K562 (cell line): ENCODE results near the gene GBP1. TPM values are rescaled to one million over a fixed set of nuclear protein-coding genes. Genes with fewer than 3 reads are reported as not detected.

Experiments used
- CCAR2 ChIP-seq: fragments of 200-400 bp; formaldehyde crosslinking; IDR thresholded peaks from 2 replicates; pipeline ENCODE4 v1.6.1; 2017; ENCODE audit warnings: mild to moderate bottlenecking, low read depth, low read length
- MAFG ChIP-seq: fragments of 450-650 bp; conservative IDR thresholded peaks from 2 replicates; pipeline ENCODE4 v1.6.1; 2016; ENCODE audit warnings: missing genetic modification characterization, missing compliant biosample characterization
- NCOA1 ChIP-seq: fragments of 450-650 bp; IDR thresholded peaks from 2 replicates; pipeline ENCODE4 v1.6.1; 2016; ENCODE audit warnings: low read depth
- NR0B1 ChIP-seq: fragments of 450-650 bp; IDR thresholded peaks from one replicate; pipeline ENCODE4 v1.6.1; 2018; ENCODE audit warnings: mild to moderate bottlenecking, moderate library complexity; ENCODE audit not compliant: partially characterized antibody
- PHF21A ChIP-seq: fragments of 450-650 bp; IDR thresholded peaks from 2 replicates; pipeline ENCODE4 v1.6.1; 2017; ENCODE audit warnings: low read depth, borderline replicate concordance
- PTTG1 ChIP-seq: fragments of 450-650 bp; IDR thresholded peaks from 2 replicates; pipeline ENCODE4 v1.6.1; 2016; ENCODE audit warnings: low read depth, mild to moderate bottlenecking, missing genetic modification characterization, missing compliant biosample characterization
- RFX1 ChIP-seq: fragments of 450-650 bp; IDR thresholded peaks from 2 replicates; pipeline ENCODE4 v1.6.1; 2016; ENCODE audit warnings: mild to moderate bottlenecking, moderate library complexity
- ZNF274 ChIP-seq: IDR thresholded peaks from 2 replicates; pipeline ENCODE4 v1.6.1; 2011; ENCODE audit warnings: low read depth, mild to moderate bottlenecking, low read length, moderate library complexity, borderline replicate concordance
- polyA plus RNA-seq, 8 experiments: library from polyadenylated mRNA; depleted of rRNA in 4 of 8; stranded (reverse) in 5 of 8; unstranded in 3 of 8; fragments of >200 nt; fragmentation: Nextera tagmentation in 2 of 8; fragmentation: Illumina TruSeq in 1 of 8; extraction: Ambion mirVana in 2 of 8; extraction: Trizol in 1 of 8; gene quantifications; 2 replicates each; pipeline versions ENCODE4 v1.2.1 to v1.2.3, GENCODE V29; 2011 to 2014; ENCODE audit warnings: inconsistent platforms in 1 of 8, missing spikeins in 1 of 8
- total RNA-seq, 7 experiments: library from RNA; depleted of rRNA in 6 of 7; stranded (reverse); fragments of >200 nt in 6 of 7; fragmentation: Illumina TruSeq in 2 of 7; extraction: Trizol in 2 of 7; gene quantifications; 2 replicates each; pipeline versions ENCODE4 v1.2.1 to v1.2.3, GENCODE V29; 2011 to 2021; ENCODE audit warnings: low replicate concordance in 1 of 7
- TF ChIP-seq, protein P1 (sequence below): fragments of 150-350 bp; IDR thresholded peaks from 2 replicates; pipeline ENCODE4 v1.6.1; 2014; ENCODE audit warnings: low read depth, mild to moderate bottlenecking, low read length, borderline replicate concordance
- TF ChIP-seq, protein P2 (sequence below): fragments of 450-650 bp; IDR thresholded peaks from 2 replicates; pipeline ENCODE4 v1.6.1; 2018; ENCODE audit not compliant: partially characterized antibody
- TF ChIP-seq, protein P3 (sequence below): fragments of 250-450 bp; sonication (Bioruptor Pico); IDR thresholded peaks from 2 replicates; pipeline ENCODE4 v1.9.0; 2021; ENCODE audit warnings: mild to moderate bottlenecking

Gene GBP1
- total and polyA plus RNA-seq, 9 of the 15 experiments (the other 6 are each of a cell fraction or from before 2014, with no cell fraction given) = not detected

DNA sequence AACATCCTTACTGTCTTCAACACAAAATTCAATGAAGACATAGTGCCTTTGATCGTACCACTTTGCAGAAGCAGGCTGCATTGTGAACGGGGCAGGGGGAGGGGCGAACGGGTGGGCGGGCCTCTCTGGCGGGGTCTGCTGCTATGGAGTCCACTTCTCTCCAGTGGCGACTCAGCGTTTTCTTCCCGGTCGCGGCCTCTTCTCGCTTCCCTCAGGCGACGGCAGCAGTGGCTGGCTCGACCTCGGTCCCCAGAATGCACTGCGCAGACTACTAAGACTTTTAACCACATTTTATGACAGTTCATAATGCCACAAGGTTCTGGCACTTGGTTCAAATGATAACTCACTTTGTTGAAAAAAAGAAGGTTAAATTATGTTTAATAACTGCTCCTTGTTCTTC is 39.7 kb upstream of the GBP1 start (continued):
- TF ChIP-seq PTTG1 (tag) = no peak
- TF ChIP-seq ZNF274 = no peak
- TF ChIP-seq, protein P1, sequence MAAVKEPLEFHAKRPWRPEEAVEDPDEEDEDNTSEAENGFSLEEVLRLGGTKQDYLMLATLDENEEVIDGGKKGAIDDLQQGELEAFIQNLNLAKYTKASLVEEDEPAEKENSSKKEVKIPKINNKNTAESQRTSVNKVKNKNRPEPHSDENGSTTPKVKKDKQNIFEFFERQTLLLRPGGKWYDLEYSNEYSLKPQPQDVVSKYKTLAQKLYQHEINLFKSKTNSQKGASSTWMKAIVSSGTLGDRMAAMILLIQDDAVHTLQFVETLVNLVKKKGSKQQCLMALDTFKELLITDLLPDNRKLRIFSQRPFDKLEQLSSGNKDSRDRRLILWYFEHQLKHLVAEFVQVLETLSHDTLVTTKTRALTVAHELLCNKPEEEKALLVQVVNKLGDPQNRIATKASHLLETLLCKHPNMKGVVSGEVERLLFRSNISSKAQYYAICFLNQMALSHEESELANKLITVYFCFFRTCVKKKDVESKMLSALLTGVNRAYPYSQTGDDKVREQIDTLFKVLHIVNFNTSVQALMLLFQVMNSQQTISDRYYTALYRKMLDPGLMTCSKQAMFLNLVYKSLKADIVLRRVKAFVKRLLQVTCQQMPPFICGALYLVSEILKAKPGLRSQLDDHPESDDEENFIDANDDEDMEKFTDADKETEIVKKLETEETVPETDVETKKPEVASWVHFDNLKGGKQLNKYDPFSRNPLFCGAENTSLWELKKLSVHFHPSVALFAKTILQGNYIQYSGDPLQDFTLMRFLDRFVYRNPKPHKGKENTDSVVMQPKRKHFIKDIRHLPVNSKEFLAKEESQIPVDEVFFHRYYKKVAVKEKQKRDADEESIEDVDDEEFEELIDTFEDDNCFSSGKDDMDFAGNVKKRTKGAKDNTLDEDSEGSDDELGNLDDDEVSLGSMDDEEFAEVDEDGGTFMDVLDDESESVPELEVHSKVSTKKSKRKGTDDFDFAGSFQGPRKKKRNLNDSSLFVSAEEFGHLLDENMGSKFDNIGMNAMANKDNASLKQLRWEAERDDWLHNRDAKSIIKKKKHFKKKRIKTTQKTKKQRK = no peak
- TF ChIP-seq, protein P2, sequence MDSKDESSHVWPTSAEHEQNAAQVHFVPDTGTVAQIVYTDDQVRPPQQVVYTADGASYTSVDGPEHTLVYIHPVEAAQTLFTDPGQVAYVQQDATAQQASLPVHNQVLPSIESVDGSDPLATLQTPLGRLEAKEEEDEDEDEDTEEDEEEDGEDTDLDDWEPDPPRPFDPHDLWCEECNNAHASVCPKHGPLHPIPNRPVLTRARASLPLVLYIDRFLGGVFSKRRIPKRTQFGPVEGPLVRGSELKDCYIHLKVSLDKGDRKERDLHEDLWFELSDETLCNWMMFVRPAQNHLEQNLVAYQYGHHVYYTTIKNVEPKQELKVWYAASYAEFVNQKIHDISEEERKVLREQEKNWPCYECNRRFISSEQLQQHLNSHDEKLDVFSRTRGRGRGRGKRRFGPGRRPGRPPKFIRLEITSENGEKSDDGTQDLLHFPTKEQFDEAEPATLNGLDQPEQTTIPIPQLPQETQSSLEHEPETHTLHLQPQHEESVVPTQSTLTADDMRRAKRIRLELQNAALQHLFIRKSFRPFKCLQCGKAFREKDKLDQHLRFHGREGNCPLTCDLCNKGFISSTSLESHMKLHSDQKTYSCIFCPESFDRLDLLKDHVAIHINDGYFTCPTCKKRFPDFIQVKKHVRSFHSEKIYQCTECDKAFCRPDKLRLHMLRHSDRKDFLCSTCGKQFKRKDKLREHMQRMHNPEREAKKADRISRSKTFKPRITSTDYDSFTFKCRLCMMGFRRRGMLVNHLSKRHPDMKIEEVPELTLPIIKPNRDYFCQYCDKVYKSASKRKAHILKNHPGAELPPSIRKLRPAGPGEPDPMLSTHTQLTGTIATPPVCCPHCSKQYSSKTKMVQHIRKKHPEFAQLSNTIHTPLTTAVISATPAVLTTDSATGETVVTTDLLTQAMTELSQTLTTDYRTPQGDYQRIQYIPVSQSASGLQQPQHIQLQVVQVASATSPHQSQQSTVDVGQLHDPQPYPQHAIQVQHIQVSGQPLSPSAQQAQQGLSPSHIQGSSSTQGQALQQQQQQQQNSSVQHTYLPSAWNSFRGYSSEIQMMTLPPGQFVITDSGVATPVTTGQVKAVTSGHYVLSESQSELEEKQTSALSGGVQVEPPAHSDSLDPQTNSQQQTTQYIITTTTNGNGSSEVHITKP = no peak
- TF ChIP-seq CCAR2 = no peak
- TF ChIP-seq, protein P3, sequence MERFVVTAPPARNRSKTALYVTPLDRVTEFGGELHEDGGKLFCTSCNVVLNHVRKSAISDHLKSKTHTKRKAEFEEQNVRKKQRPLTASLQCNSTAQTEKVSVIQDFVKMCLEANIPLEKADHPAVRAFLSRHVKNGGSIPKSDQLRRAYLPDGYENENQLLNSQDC (CRISPR knock-in tag) = no peak
- TF ChIP-seq PHF21A = no peak
- no peak for TF ChIP-seq NR0B1
- TF ChIP-seq MAFG (tag) = peak; percentile 54; the same call in 1 of the 2 replicates
- TF ChIP-seq RFX1 = peak; percentile 13; the same call in 1 of the 2 replicates
- TF ChIP-seq NCOA1 = no peak
